Liver (tissue), 9 donors: ENCODE measurements around the gene GCKR. TPM values are rescaled to one million over a fixed set of nuclear protein-coding genes. Genes with fewer than 3 reads are reported as not detected.

Source experiments
- DNase-seq: peaks from one replicate; pipeline ENCODE4 v3.0.0-alpha.2; 2017; ENCODE audit warnings: low spot score
- H3K27ac ChIP-seq, 2 donors: one replicate each; pipeline ENCODE4 v1.7.0; 2013; ENCODE audit warnings: inconsistent platforms in 2 of 2, low read length in 2 of 2, control low read depth in 1 of 2, low read depth in 1 of 2, mild to moderate bottlenecking in 1 of 2
- H3K27me3 ChIP-seq, 4 donors: one replicate each; pipeline versions ENCODE4 v1.6.1 to v1.7.0; 2013; ENCODE audit warnings: low read length in 3 of 4, inconsistent platforms in 1 of 4, mild to moderate bottlenecking in 1 of 4, moderate library complexity in 1 of 4; ENCODE audit not compliant: control insufficient read depth in 4 of 4, insufficient read depth in 4 of 4
- H3K36me3 ChIP-seq, 4 donors: one replicate each; pipeline versions ENCODE4 v1.6.1 to v1.7.0; 2013; ENCODE audit warnings: low read length in 3 of 4, mild to moderate bottlenecking in 3 of 4, low read depth in 1 of 4, moderate library complexity in 1 of 4; ENCODE audit not compliant: control insufficient read depth in 4 of 4, insufficient read depth in 3 of 4
- H3K4me1 ChIP-seq, 4 donors: one replicate each; pipeline versions ENCODE4 v1.6.1 to v1.7.0; 2013; ENCODE audit warnings: low read length in 3 of 4, mild to moderate bottlenecking in 3 of 4, moderate library complexity in 1 of 4; ENCODE audit not compliant: control insufficient read depth in 4 of 4, insufficient read depth in 4 of 4
- H3K4me3 ChIP-seq, 3 donors: one replicate each; pipeline versions ENCODE4 v1.6.1 to v1.7.0; 2013; ENCODE audit warnings: low read length in 3 of 3, control low read depth in 1 of 3, low read depth in 1 of 3, mild to moderate bottlenecking in 1 of 3
- H3K9ac ChIP-seq, 2 donors: one replicate each; pipeline ENCODE4 v1.7.0; 2013; ENCODE audit warnings: low read length in 2 of 2, mild to moderate bottlenecking in 2 of 2, moderate library complexity in 2 of 2, control low read depth in 1 of 2, low read depth in 1 of 2
- H3K9me3 ChIP-seq, 4 donors: one replicate each; pipeline versions ENCODE4 v1.6.1 to v1.7.0; 2013; ENCODE audit warnings: low read length in 3 of 4; ENCODE audit not compliant: control insufficient read depth in 4 of 4
- ATF3 ChIP-seq: IDR thresholded peaks from 2 replicates; pipeline ENCODE4 v1.6.1; 2016; ENCODE audit warnings: antibody characterized with exemption
- EGR1 ChIP-seq, 2 donors: IDR thresholded peaks; 2 replicates each; pipeline ENCODE4 v1.6.1; 2016 to 2018; ENCODE audit warnings: antibody characterized with exemption in 2 of 2, low read depth in 2 of 2
- FOXA1 ChIP-seq: IDR thresholded peaks from 2 replicates; pipeline ENCODE4 v1.6.1; 2016; ENCODE audit warnings: antibody characterized with exemption
- FOXA2 ChIP-seq: IDR thresholded peaks from 2 replicates; pipeline ENCODE4 v1.6.1; 2016; ENCODE audit warnings: antibody characterized with exemption
- GABPA ChIP-seq, 2 donors: IDR thresholded peaks in 1 of 2; conservative IDR thresholded peaks in 1 of 2; 2 replicates each; pipeline ENCODE4 v1.6.1; 2016; ENCODE audit warnings: antibody characterized with exemption in 2 of 2, mild to moderate bottlenecking in 1 of 2, moderate library complexity in 1 of 2
- HNF4A ChIP-seq, 2 donors: conservative IDR thresholded peaks; 2 replicates each; pipeline ENCODE4 v1.6.1; 2016; ENCODE audit warnings: antibody characterized with exemption in 2 of 2, mild to moderate bottlenecking in 2 of 2
- HNF4G ChIP-seq: IDR thresholded peaks from 2 replicates; pipeline ENCODE4 v1.6.1; 2016; ENCODE audit warnings: antibody characterized with exemption
- JUND ChIP-seq, 2 donors: IDR thresholded peaks; 2 replicates each; pipeline ENCODE4 v1.6.1; 2016; ENCODE audit warnings: antibody characterized with exemption in 2 of 2
- NR2F2 ChIP-seq: IDR thresholded peaks from 2 replicates; pipeline ENCODE4 v1.6.1; 2016; ENCODE audit warnings: antibody characterized with exemption
- RAD21 ChIP-seq, 2 donors: IDR thresholded peaks; 2 replicates each; pipeline ENCODE4 v1.6.1; 2016; ENCODE audit warnings: antibody characterized with exemption in 2 of 2, mild to moderate bottlenecking in 2 of 2
- REST ChIP-seq: IDR thresholded peaks from 2 replicates; pipeline ENCODE4 v1.6.1; 2016; ENCODE audit warnings: antibody characterized with exemption, mild to moderate bottlenecking
- RXRA ChIP-seq, 2 donors: IDR thresholded peaks; 2 replicates each; pipeline ENCODE4 v1.6.1; 2017 to 2018; ENCODE audit warnings: antibody characterized with exemption in 2 of 2, mild to moderate bottlenecking in 1 of 2
- SP1 ChIP-seq: IDR thresholded peaks from 2 replicates; pipeline ENCODE4 v1.6.1; 2018; ENCODE audit warnings: antibody characterized with exemption, mild to moderate bottlenecking
- TAF1 ChIP-seq: conservative IDR thresholded peaks from 2 replicates; pipeline ENCODE4 v1.6.1; 2016; ENCODE audit warnings: antibody characterized with exemption, mild to moderate bottlenecking
- YY1 ChIP-seq: IDR thresholded peaks from 2 replicates; pipeline ENCODE4 v1.6.1; 2016; ENCODE audit warnings: antibody characterized with exemption, mild to moderate bottlenecking
- WGBS: extraction: QIAGEN DNeasy Blood & Tissue Kit; methylation state at CpG from one replicate; pipeline ENCODE4 v1.1.7; 2013; 5-methylcytosine and 5-hydroxymethylcytosine counted together
- polyA plus RNA-seq, 2 donors: library from polyadenylated mRNA; stranded (reverse) in 1 of 2; unstranded in 1 of 2; fragments of 200-250 nt in 1 of 2; fragments of >200 nt in 1 of 2; fragmentation: Nextera tagmentation in 1 of 2; extraction: Ambion mirVana in 1 of 2; gene quantifications; one replicate each; pipeline versions ENCODE4 v1.2.1 to v1.2.3, GENCODE V29; 2013 to 2015
- total RNA-seq, 2 donors: library from RNA; depleted of rRNA; stranded (reverse); fragments of >200 nt; gene quantifications; one replicate each; pipeline ENCODE4 v1.2.3, GENCODE V29; 2014
- TF ChIP-seq, protein P1 (sequence below): IDR thresholded peaks from 2 replicates; pipeline ENCODE4 v1.6.1; 2016; ENCODE audit warnings: antibody characterized with exemption
- TF ChIP-seq, protein P2 (sequence below): fragments of 150-350 bp; IDR thresholded peaks from 2 replicates; pipeline ENCODE4 v1.5.1; 2017; ENCODE audit warnings: improper control_type of control experiment, low read depth, low read length; ENCODE audit not compliant: missing input control
- TF ChIP-seq, protein P3 (sequence below): IDR thresholded peaks from 2 replicates; pipeline ENCODE4 v1.6.1; 2016; ENCODE audit warnings: antibody characterized with exemption
- donor health status: healthy.
- donor health status: healthy.
- donor health status: healthy.
- donor health status: healthy.
- donor health status: healthy.

The GCKR gene
- total and polyA plus RNA-seq, 4 donors, result 9.6 to 173 (median 79.4) TPM

DNA sequence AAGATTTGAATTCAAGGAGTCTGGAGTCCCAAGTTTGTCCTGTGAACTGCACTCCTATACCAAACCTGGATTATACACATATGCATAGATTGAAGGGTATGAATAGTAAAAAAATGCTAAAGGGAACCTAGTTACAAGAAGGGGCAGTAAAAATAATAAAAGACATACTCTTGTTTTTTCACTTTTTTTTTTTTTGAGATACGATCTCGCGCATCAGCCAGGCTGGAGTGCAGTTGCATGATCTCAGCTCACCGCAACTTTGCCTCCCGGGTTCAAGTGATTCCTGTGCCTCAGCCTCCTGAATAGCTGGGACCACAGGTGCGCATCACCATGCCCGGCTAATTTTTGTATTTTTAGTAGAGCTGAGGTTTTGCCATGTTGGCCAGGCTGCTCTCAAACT lies 32.2 kb upstream of the GCKR start:
- peaks cover 0 to 14% (median 2%) of the 10 kb centered on the region in 4 donors for H3K36me3 ChIP-seq
- H3K4me3 ChIP-seq, result no peak overlapping the region
- no peak overlapping the region for H3K9ac ChIP-seq
- H3K27ac ChIP-seq, result no peak overlapping the region
- no peaks in the 10 kb centered on the region for H3K27me3 ChIP-seq
- no peak for TF ChIP-seq EGR1 (IDR thresholded peaks at IDR 0.05; ENCODE audit: low read depth in 2 of 2)
- no peak for TF ChIP-seq HNF4G
- no peak for TF ChIP-seq REST
- TF ChIP-seq HNF4A (conservative IDR thresholded peaks at IDR 0.05), result no peak
- TF ChIP-seq FOXA2, result no peak
- no peak for TF ChIP-seq FOXA1
- TF ChIP-seq RXRA (IDR thresholded peaks at IDR 0.05), result no peak
- TF ChIP-seq ATF3, result no peak
- no peak for TF ChIP-seq NR2F2
- no peak for TF ChIP-seq TAF1
- no peak for TF ChIP-seq YY1
- no peak for TF ChIP-seq GABPA (IDR thresholded peaks at IDR 0.05 in 1 of 2, conservative IDR thresholded peaks at IDR 0.05 in 1 of 2)
- TF ChIP-seq SP1, result no peak
- no peak for TF ChIP-seq JUND (IDR thresholded peaks at IDR 0.05)
- TF ChIP-seq, protein P1, sequence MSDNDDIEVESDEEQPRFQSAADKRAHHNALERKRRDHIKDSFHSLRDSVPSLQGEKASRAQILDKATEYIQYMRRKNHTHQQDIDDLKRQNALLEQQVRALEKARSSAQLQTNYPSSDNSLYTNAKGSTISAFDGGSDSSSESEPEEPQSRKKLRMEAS, result no peak
- TF ChIP-seq, protein P2, sequence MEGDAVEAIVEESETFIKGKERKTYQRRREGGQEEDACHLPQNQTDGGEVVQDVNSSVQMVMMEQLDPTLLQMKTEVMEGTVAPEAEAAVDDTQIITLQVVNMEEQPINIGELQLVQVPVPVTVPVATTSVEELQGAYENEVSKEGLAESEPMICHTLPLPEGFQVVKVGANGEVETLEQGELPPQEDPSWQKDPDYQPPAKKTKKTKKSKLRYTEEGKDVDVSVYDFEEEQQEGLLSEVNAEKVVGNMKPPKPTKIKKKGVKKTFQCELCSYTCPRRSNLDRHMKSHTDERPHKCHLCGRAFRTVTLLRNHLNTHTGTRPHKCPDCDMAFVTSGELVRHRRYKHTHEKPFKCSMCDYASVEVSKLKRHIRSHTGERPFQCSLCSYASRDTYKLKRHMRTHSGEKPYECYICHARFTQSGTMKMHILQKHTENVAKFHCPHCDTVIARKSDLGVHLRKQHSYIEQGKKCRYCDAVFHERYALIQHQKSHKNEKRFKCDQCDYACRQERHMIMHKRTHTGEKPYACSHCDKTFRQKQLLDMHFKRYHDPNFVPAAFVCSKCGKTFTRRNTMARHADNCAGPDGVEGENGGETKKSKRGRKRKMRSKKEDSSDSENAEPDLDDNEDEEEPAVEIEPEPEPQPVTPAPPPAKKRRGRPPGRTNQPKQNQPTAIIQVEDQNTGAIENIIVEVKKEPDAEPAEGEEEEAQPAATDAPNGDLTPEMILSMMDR, result no peak
- WGBS, result 97% methylated on average over 7 of the region's 7 CpGs
- no peaks in the 10 kb centered on the region for H3K9me3 ChIP-seq
- H3K4me1 ChIP-seq, result no peaks in the 10 kb centered on the region
- DNase-seq, result no peak

DNA sequence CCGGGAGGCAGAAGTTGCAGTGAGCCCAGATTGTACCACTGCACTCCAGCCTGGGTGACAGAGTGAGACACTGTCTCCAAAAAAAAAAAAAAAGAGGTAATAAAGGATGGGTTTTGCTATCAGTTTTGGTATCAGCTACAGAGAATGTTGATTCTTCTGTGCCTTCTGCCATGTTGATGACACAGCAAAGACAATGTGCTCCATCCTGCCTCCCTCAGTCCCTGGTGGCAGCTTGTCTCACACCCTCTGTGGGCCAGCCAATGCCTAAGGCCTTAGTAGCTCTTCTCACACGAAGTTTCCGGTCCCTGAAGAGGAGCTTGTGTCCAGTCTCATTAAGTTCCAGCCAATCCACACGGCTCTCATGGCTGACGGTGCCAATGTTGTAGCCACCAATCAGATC lies 24.7 kb upstream of the GCKR start:
- Histone ChIP-seq H3K36me3 (peaks cover 4 to 18% (median 8%) of the 10 kb centered on the region in 4 donors), H3K4me1 (no peaks in the 10 kb centered on the region), H3K27me3 (no peaks in the 10 kb centered on the region), H3K9ac (no peak overlapping the region), H3K4me3 (no peak overlapping the region), H3K27ac (no peak overlapping the region), H3K9me3 (no peaks in the 10 kb centered on the region)
- TF ChIP-seq FOXA1 (no peak), JUND (IDR thresholded peaks at IDR 0.05) (no peak), FOXA2 (no peak), REST (no peak), HNF4G (no peak), GABPA (IDR thresholded peaks at IDR 0.05 in 1 of 2, conservative IDR thresholded peaks at IDR 0.05 in 1 of 2) (no peak), EGR1 (IDR thresholded peaks at IDR 0.05; ENCODE audit: low read depth in 2 of 2) (no peak), RXRA (IDR thresholded peaks at IDR 0.05) (no peak), HNF4A (conservative IDR thresholded peaks at IDR 0.05) (no peak), RAD21 (IDR thresholded peaks at IDR 0.05) (no peak), SP1 (no peak)
- TF ChIP-seq, protein P3, sequence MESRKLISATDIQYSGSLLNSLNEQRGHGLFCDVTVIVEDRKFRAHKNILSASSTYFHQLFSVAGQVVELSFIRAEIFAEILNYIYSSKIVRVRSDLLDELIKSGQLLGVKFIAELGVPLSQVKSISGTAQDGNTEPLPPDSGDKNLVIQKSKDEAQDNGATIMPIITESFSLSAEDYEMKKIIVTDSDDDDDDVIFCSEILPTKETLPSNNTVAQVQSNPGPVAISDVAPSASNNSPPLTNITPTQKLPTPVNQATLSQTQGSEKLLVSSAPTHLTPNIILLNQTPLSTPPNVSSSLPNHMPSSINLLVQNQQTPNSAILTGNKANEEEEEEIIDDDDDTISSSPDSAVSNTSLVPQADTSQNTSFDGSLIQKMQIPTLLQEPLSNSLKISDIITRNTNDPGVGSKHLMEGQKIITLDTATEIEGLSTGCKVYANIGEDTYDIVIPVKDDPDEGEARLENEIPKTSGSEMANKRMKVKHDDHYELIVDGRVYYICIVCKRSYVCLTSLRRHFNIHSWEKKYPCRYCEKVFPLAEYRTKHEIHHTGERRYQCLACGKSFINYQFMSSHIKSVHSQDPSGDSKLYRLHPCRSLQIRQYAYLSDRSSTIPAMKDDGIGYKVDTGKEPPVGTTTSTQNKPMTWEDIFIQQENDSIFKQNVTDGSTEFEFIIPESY, result no peak
- WGBS, result 96% methylated on average over 5 of the region's 5 CpGs
- DNase-seq, result no peak
